ENCODE results near the gene PNPLA6. TPM values are rescaled to one million over a fixed set of nuclear protein-coding genes. Genes with fewer than 3 reads are reported as not detected.

Gene PNPLA6
- 121 and 123 TPM in 2 replicates for total RNA-seq (2021; fragmentation: NEBNext Ultra II Directional; extraction: Animal tissue kit (Norgen Biotek cat#: 25700))
- polyA plus RNA-seq (2011; rRNA removed) = 55.1 and 121 TPM in 2 replicates
- polyA plus RNA-seq (2011; cell fraction: cytosol; rRNA removed) = 59.0 TPM
- 207 TPM for polyA plus RNA-seq (2011; cell fraction: nucleus; rRNA removed)
- 77.9 to 117 TPM (median 110 TPM) in 4 replicates for polyA plus RNA-seq (2012, experiment 1 of 2)
- polyA plus RNA-seq (2012, experiment 2 of 2) = 119 TPM
- polyA plus RNA-seq (2013, experiment 1 of 2) = 101 TPM
- 100 TPM for polyA plus RNA-seq (2013, experiment 2 of 2)
- polyA minus RNA-seq (2011; rRNA and poly(A)+ RNA removed) = 48.4 and 57.9 TPM in 2 replicates
- polyA minus RNA-seq (2011; cell fraction: cytosol; rRNA and poly(A)+ RNA removed) = 93.0 TPM
- 92.4 TPM for polyA minus RNA-seq (2011; cell fraction: nucleus; rRNA and poly(A)+ RNA removed)
- long read RNA-seq, experiment 1, partial matches to known transcripts = 26 of 40 reads
- long read RNA-seq, experiment 1, other reads (novel, unspliced or antisense) = 11 of 40 reads
- long read RNA-seq, experiment 2, partial matches to known transcripts = 3 of 3 reads
- long read RNA-seq, experiment 2, other reads (novel, unspliced or antisense) = 0 of 3 reads

DNA sequence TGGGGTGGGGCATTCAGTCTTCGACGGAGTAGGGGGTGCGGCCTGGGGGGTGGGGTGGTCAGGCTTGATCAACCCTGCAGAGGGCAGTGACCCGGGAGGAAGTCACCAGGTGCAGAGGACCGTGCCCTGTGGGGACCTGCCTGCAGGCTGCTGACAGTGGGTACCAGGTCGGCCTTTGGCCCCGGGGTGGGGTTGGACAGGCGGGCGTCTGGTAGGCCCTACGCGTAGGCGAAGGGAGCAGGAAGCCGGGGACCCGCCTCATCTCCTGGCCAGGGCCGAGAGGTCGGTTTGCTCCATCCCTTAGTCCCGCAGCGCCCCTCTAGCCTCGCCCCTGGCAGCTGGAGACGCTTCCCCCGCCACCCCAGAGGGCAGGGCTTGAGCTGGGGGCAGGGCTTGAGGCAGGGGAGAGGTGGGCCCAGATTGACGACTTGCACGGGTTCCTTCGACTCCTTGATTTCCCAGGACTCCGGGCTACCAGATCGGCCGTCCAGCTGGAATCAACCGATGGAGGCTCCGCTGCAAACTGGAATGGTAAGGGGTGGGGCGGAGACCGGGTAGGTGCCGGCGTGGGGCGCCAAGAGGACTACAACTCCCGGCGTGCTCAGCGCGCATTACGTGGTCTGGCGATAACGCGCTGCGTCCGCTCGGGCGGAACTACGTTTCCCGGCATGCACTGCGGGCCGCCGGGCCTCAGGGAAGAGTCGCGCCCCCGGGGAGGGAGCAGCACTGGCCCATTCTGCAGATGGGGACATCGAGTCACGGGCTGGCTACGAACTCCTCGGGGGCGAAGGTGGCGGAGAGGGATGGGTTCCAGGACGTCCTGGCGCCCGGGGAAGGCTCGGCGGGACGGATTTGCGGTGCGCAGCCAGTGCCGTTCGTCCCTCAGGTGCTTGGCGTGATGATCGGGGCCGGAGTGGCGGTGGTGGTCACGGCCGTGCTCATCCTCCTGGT is at the start of gene PNPLA6:
Gene PNPLA6 (plus strand): TSS at position 671 of the 951 bp plus-strand sequence. CDS start 72 bp downstream, at position 743.
- Histone ChIP-seq H4K5ac (ENCODE audit: insufficient read length, low read depth, low read length) (peak within 1 kb of the TSS; percentile 89), H2AK5ac (ENCODE audit: low read depth, low read length) (no peak within 1 kb of the TSS), H3K9ac (replicated peaks in 1 of 4; ENCODE audit: extremely low read depth in 1 of 4, low read depth in 3 of 4, low read length in 3 of 4) (peak within 1 kb of the TSS; percentile 36 to 58 (median 52)), H3K36me3 (ENCODE audit: control insufficient read depth in 2 of 4, insufficient read depth in 4 of 4, low read length in 3 of 4) (peaks cover 0 to 6% (median 2%) of the 10 kb centered on the region in 4 experiments; a peak in 3 of 8 replicates), H3K9me3 (ENCODE audit: insufficient read depth in 2 of 2, low read depth in 1 of 2, low read length in 1 of 2) (no peaks in the 10 kb centered on the region), H4K20me1 (replicated peaks in 1 of 2; ENCODE audit: control insufficient read depth in 1 of 2, insufficient read depth in 2 of 2, low read length in 2 of 2) (peaks cover 0 to under 1% of the 10 kb centered on the region in 2 experiments), H2BK120ac (replicated peaks; ENCODE audit: low read depth, low read length) (no peak within 1 kb of the TSS), H3K23me2 (ENCODE audit: low read depth, low read length) (no peaks in the 10 kb centered on the region; the same call in 1 of the 2 replicates), H3K18ac (ENCODE audit: extremely low read depth, low read length) (peak within 1 kb of the TSS; percentile 48), H3K4me1 (replicated peaks in 1 of 4; ENCODE audit: control insufficient read depth in 3 of 4, insufficient read depth in 4 of 4, low read length in 3 of 4) (peaks cover 0 to 6% (median 3%) of the 10 kb centered on the region in 4 experiments; a peak in 4 of 7 replicates), H2BK12ac (ENCODE audit: low read depth, low read length) (peak within 1 kb of the TSS; percentile 27; the same call in 1 of the 2 replicates), H2BK5ac (ENCODE audit: low read depth, low read length) (peak within 1 kb of the TSS; percentile 75; the same call in 1 of the 2 replicates), H3K56ac (replicated peaks; ENCODE audit: insufficient read length, low read depth, low read length) (peak within 1 kb of the TSS; percentile 67), H4K8ac (ENCODE audit: extremely low read depth, insufficient read depth, low read length) (peak within 1 kb of the TSS; percentile 95), H3K27me3 (replicated peaks in 1 of 4; ENCODE audit: control insufficient read depth in 3 of 4, extremely low read depth in 1 of 4, insufficient read depth in 3 of 4, low read length in 3 of 4) (no peaks in the 10 kb centered on the region), H3K4ac (replicated peaks; ENCODE audit: insufficient read length, low read depth, low read length) (no peak within 1 kb of the TSS), H2BK20ac (ENCODE audit: low read length) (no peak within 1 kb of the TSS), H2AFZ (ENCODE audit: low read length) (no peak within 1 kb of the TSS), H4K91ac (replicated peaks; ENCODE audit: insufficient read length, low read length) (peak within 1 kb of the TSS; percentile 15), H3K4me2 (ENCODE audit: insufficient read depth in 1 of 2, low read depth in 2 of 2, low read length in 2 of 2) (peak within 1 kb of the TSS; percentile 71 to 86), H3K79me1 (ENCODE audit: low read depth, low read length) (no peaks in the 10 kb centered on the region), H3K27ac (ENCODE audit: low read depth, low read length) (peak within 1 kb of the TSS; percentile 60; the same call in 1 of the 2 replicates), H3K79me2 (ENCODE audit: control insufficient read depth in 1 of 2, insufficient read depth in 2 of 2, low read length in 2 of 2) (no peaks in the 10 kb centered on the region), H2BK15ac (ENCODE audit: low read length) (0 out of 2 replicates have a peak within 1 kb of the TSS, but pooled peaks have one; percentile 61), H3K23ac (ENCODE audit: insufficient read length) (no peak within 1 kb of the TSS), H3K4me3 (ENCODE audit: extremely low read depth in 1 of 4, insufficient read depth in 2 of 4, low read depth in 3 of 4, low read length in 4 of 4) (peak within 1 kb of the TSS; percentile 76 to 98 (median 93)), H3K14ac (ENCODE audit: insufficient read length) (no peak within 1 kb of the TSS)
- POLR2A ChIA-PET (ENCODE audit: partially characterized antibody) = interaction anchor here (0.6 to 7.6 kb wide), 9 partner anchors 9 to 264 kb away, joined by 3 to 80 read pairs (median 5); partner anchors contain the start of genes MCOLN1 and ZNF358
- FAIRE-seq = no peak
- DNase-seq (ENCODE audit: low read depth in 1 of 2, low spot score in 2 of 2) = peak; percentile 71 to 96
- CTCF ChIA-PET (ENCODE audit: partially characterized antibody) = interaction anchor here (0.7 to 1.5 kb wide), 7 partner anchors 11 to 46 kb away, joined by 3 to 6 read pairs (median 3); partner anchors contain the start of genes MCOLN1 and PEX11G
- 4% methylated on average over 45 of the region's 76 CpGs; no CpG with 5 or more reads in 1 of the 2 experiments for WGBS, 2 experiments (ENCODE audit: extremely low coverage in 1 of 2, insufficient coverage in 1 of 2, insufficient read length in 1 of 2, insufficient replicate concordance in 2 of 2, low coverage in 1 of 2, low lambda C conversion rate in 2 of 2, missing lambda C conversion rate in 1 of 2)
- TF ChIP-seq, protein P1, sequence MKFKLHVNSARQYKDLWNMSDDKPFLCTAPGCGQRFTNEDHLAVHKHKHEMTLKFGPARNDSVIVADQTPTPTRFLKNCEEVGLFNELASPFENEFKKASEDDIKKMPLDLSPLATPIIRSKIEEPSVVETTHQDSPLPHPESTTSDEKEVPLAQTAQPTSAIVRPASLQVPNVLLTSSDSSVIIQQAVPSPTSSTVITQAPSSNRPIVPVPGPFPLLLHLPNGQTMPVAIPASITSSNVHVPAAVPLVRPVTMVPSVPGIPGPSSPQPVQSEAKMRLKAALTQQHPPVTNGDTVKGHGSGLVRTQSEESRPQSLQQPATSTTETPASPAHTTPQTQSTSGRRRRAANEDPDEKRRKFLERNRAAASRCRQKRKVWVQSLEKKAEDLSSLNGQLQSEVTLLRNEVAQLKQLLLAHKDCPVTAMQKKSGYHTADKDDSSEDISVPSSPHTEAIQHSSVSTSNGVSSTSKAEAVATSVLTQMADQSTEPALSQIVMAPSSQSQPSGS (IDR thresholded peaks at IDR 0.05; ENCODE audit: low read length) = no peak
- TF ChIP-seq TBP (IDR thresholded peaks at IDR 0.05; ENCODE audit: low read depth, low read length) = peak; percentile 35
- TF ChIP-seq, protein P2, sequence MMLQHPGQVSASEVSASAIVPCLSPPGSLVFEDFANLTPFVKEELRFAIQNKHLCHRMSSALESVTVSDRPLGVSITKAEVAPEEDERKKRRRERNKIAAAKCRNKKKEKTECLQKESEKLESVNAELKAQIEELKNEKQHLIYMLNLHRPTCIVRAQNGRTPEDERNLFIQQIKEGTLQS (IDR thresholded peaks at IDR 0.05; ENCODE audit: insufficient read depth, low read depth, low read length) = peak; percentile 73; the same call in 1 of the 2 replicates
- TF ChIP-seq POLR2AphosphoS5 (IDR thresholded peaks at IDR 0.05; ENCODE audit: low read depth, low read length) = peak; percentile 40
- TF ChIP-seq TAF1 (IDR thresholded peaks at IDR 0.05; ENCODE audit: low read depth, low read length) = peak; percentile 65

All from H1 (cell line).